Aorta (tissue), 5 donors: ENCODE measurements around the gene MISP3. TPM values are rescaled to one million over a fixed set of nuclear protein-coding genes. Genes with fewer than 3 reads are reported as not detected.
A peak's percentile ranks its signal among the peaks of the same experiment; 100 is the strongest.
"Not testable (repeated sequence)": the region's sequence is repeated elsewhere in the genome, so short reads cannot be mapped to it uniquely, and the experiment has no call there.

ENCODE experiments used
- ATAC-seq: fragments of 200-7000 bp; cut with Tn5 transposase; one replicate; pipeline ENCODE4 v1.9.1; 2022; ENCODE audit warnings: moderate library complexity; ENCODE audit not compliant: low FRiP score
- DNase-seq, 2 donors: peaks; one replicate each; pipeline ENCODE4 v3.0.0-alpha.2; 2020
- H3K27ac ChIP-seq, 2 donors: one replicate each; pipeline ENCODE4 v1.5.1; 2013; ENCODE audit warnings: low read length in 2 of 2, mild to moderate bottlenecking in 2 of 2, moderate library complexity in 2 of 2, control low read depth in 1 of 2, inconsistent platforms in 1 of 2, low read depth in 1 of 2
- H3K27me3 ChIP-seq, 2 donors: one replicate each; pipeline ENCODE4 v1.6.1; 2013; ENCODE audit warnings: control low read depth in 1 of 2, low read length in 1 of 2, mild to moderate bottlenecking in 1 of 2, moderate library complexity in 1 of 2; ENCODE audit not compliant: insufficient read depth in 2 of 2, control insufficient read depth in 1 of 2
- H3K36me3 ChIP-seq, 2 donors: one replicate each; pipeline ENCODE4 v1.6.1; 2013; ENCODE audit warnings: control low read depth in 1 of 2, low read length in 1 of 2, mild to moderate bottlenecking in 1 of 2; ENCODE audit not compliant: insufficient read depth in 2 of 2, control insufficient read depth in 1 of 2
- H3K4me1 ChIP-seq, 2 donors: one replicate each; pipeline ENCODE4 v1.6.1; 2013; ENCODE audit warnings: low read length in 2 of 2, control low read depth in 1 of 2, mild to moderate bottlenecking in 1 of 2, moderate library complexity in 1 of 2; ENCODE audit not compliant: insufficient read depth in 2 of 2, control insufficient read depth in 1 of 2
- H3K4me3 ChIP-seq, 2 donors: one replicate each; pipeline ENCODE4 v1.5.1; 2013; ENCODE audit warnings: low read length in 2 of 2, control low read depth in 1 of 2, mild to moderate bottlenecking in 1 of 2
- H3K9me3 ChIP-seq: one replicate; pipeline ENCODE4 v1.6.1; 2013; ENCODE audit warnings: mild to moderate bottlenecking, low read length; ENCODE audit not compliant: control insufficient read depth
- WGBS, 2 donors: extraction: QIAGEN DNeasy Blood & Tissue Kit; methylation state at CpG; one replicate each; pipeline ENCODE4 v1.1.7; 2013; 5-methylcytosine and 5-hydroxymethylcytosine counted together
- intact Hi-C, 2 donors: fragments of 100-400 bp; cut with DNase I; formaldehyde crosslinking; loops; one replicate each; pipeline versions ENCODE4 v1.14.2 to v1.15.0; 2022
- polyA plus RNA-seq, 2 donors: library from polyadenylated mRNA; stranded (reverse); fragments of 200-250 nt; gene quantifications; one replicate each; pipeline ENCODE4 v1.2.3, GENCODE V29; 2013
- total RNA-seq, 2 donors: library from RNA; stranded (reverse); fragmentation: NEBNext Ultra II Directional; extraction: Animal tissue kit (Norgen Biotek cat#: 25700); gene quantifications; one replicate each; pipeline ENCODE4 v1.2.1, GENCODE V29; 2021
- donor health status: healthy with polysubstance abuse.
- donor health status: Bipolar disorder and iron deficiency.
- donor health status: DM: no; HTN: no; CAD: no.
- donor health status: DM: no; HTN: no; CAD: no.
- donor health status: DM: yes; HTN: yes; CAD: no.

The MISP3 gene
- total and polyA plus RNA-seq, 4 donors: 1.2 to 6.6 (median 3.5) TPM

GRCh38 chr19:14033946-14034345 is 38.6 kb upstream of the MISP3 start:
- 96% methylated on average over 2 of the region's 2 CpGs for WGBS, 2 donors
- ATAC-seq (no peak), DNase-seq (no peak)
- Histone ChIP-seq H3K36me3 (no peaks in the 10 kb centered on the region), H3K9me3 (no peaks in the 10 kb centered on the region), H3K27me3 (no peaks in the 10 kb centered on the region), H3K4me3 (no peak overlapping the region), H3K27ac (no peak overlapping the region), H3K4me1 (no peaks in the 10 kb centered on the region)
- intact Hi-C loops: no loop called here

- ATAC-seq, DNase-seq: not testable (repeated sequence)
Observed at GRCh38 chr19:14035159-14035558, 37.4 kb upstream of the MISP3 start.

GRCh38 chr19:14035706-14036105 is 36.9 kb upstream of the MISP3 start:
- intact Hi-C loops: no loop called here
- 29 to 52% methylated on average over 7 of the region's 7 CpGs for WGBS, 2 donors

More at GRCh38 chr19:14035159-14035558, 37.4 kb upstream of the MISP3 start:
- H3K36me3 ChIP-seq, intact Hi-C loops, H3K27ac ChIP-seq, H3K4me1 ChIP-seq, H3K4me3 ChIP-seq, H3K27me3 ChIP-seq, H3K9me3 ChIP-seq: not testable (repeated sequence)
- WGBS, 2 donors: 91 to 93% methylated on average over 12 of the region's 12 CpGs

GRCh38 chr19:14039181-14039580 is 33.4 kb upstream of the MISP3 start:
- DNase-seq (no peak), ATAC-seq (no peak)
- no peak overlapping the region for H3K27ac ChIP-seq
- H3K4me3 ChIP-seq: no peak overlapping the region
- intact Hi-C loops: no loop called here
- no peaks in the 10 kb centered on the region for H3K36me3 ChIP-seq
- WGBS, 2 donors: 88 to 90% methylated on average over 7 of the region's 7 CpGs
- no peaks in the 10 kb centered on the region for H3K9me3 ChIP-seq
- no peaks in the 10 kb centered on the region for H3K27me3 ChIP-seq
- no peaks in the 10 kb centered on the region for H3K4me1 ChIP-seq

More at GRCh38 chr19:14035706-14036105, 36.9 kb upstream of the MISP3 start:
- no peak for DNase-seq
- Histone ChIP-seq H3K9me3 (no peaks in the 10 kb centered on the region), H3K4me1 (no peaks in the 10 kb centered on the region), H3K27me3 (no peaks in the 10 kb centered on the region), H3K27ac (no peak overlapping the region), H3K4me3 (no peak overlapping the region), H3K36me3 (no peaks in the 10 kb centered on the region)
- ATAC-seq: no peak

GRCh38 chr19:14042659-14043608 is 29.7 kb upstream of the MISP3 start:
- H3K4me1 ChIP-seq, H3K27ac ChIP-seq, H3K27me3 ChIP-seq, intact Hi-C loops, H3K4me3 ChIP-seq, H3K36me3 ChIP-seq, H3K9me3 ChIP-seq: not testable (repeated sequence)
- WGBS, 2 donors: 67 to 73% methylated on average over 19 of the region's 19 CpGs
- ATAC-seq (peak; percentile 78), DNase-seq (peak in 1 of 2 donors; percentile 53)

GRCh38 chr19:14047866-14048265 is 24.7 kb upstream of the MISP3 start:
- intact Hi-C loops, DNase-seq, H3K27me3 ChIP-seq, H3K9me3 ChIP-seq, H3K4me3 ChIP-seq, H3K36me3 ChIP-seq, H3K27ac ChIP-seq, H3K4me1 ChIP-seq, ATAC-seq: not testable (repeated sequence)
- 97 to 98% methylated on average over 10 of the region's 10 CpGs for WGBS, 2 donors

- Histone ChIP-seq H3K27me3 (no peaks in the 10 kb centered on the region), H3K4me3 (no peak overlapping the region), H3K27ac (no peak overlapping the region), H3K4me1 (no peaks in the 10 kb centered on the region), H3K36me3 (no peaks in the 10 kb centered on the region), H3K9me3 (no peaks in the 10 kb centered on the region)
- intact Hi-C loops: no loop called here
- no peak for ATAC-seq
- 82 to 83% methylated on average over 8 of the region's 8 CpGs for WGBS, 2 donors
- peak; percentile 66 to 89 for DNase-seq
Observed at GRCh38 chr19:14048443-14049153, 24.0 kb upstream of the MISP3 start.

GRCh38 chr19:14050512-14050911 is 22.1 kb upstream of the MISP3 start:
- no peak overlapping the region for H3K27ac ChIP-seq
- no peak overlapping the region for H3K4me3 ChIP-seq
- no peaks in the 10 kb centered on the region for H3K4me1 ChIP-seq
- H3K9me3 ChIP-seq: no peaks in the 10 kb centered on the region
- intact Hi-C loops: no loop called here
- WGBS, 2 donors: 97 to 100% methylated on average over 4 of the region's 4 CpGs
- H3K36me3 ChIP-seq: no peaks in the 10 kb centered on the region
- ATAC-seq (no peak), DNase-seq (no peak)
- no peaks in the 10 kb centered on the region for H3K27me3 ChIP-seq
